ENCODE measurements around the gene ATG2A. TPM values are rescaled to one million over a fixed set of nuclear protein-coding genes. Genes with fewer than 3 reads are reported as not detected.

ATG2A gene
- total and polyA plus RNA-seq, 10 of the 15 experiments (the other 5 are each of a cell fraction or from before 2014, with no cell fraction given): 0.08 to 19.0 (median 4.6) TPM

- H3K27me3 ChIP-seq (replicated peaks in 1 of 2; ENCODE audit: control insufficient read depth in 2 of 2, insufficient read depth in 2 of 2, low read length in 1 of 2): no peaks in the 10 kb centered on the region
- H2AFZ ChIP-seq (ENCODE audit: control insufficient read depth, low read depth, low read length): peak overlapping the region; percentile 96
- H3K27ac ChIP-seq (ENCODE audit: control insufficient read depth, insufficient read depth): peak overlapping the region; percentile 27; the same call in 1 of the 2 replicates
- WGBS (ENCODE audit: insufficient coverage, insufficient replicate concordance, low lambda C conversion rate, missing lambda C conversion rate): 6% methylated on average over 34 of the region's 34 CpGs
- in situ Hi-C loops (cut with MboI) (no loop called here), intact Hi-C loops (cut with micrococcal nuclease; ENCODE audit: unreplicated experiment) (no loop called here)
- no peaks in the 10 kb centered on the region for H3K36me3 ChIP-seq (ENCODE audit: control insufficient read depth in 2 of 2, insufficient read depth in 2 of 2, low read length in 1 of 2)
- ChIA-PET RAD21 (ENCODE audit: unreplicated experiment) (interaction anchor here (0.7 to 4.7 kb wide), 9 partner anchors 9 to 40 kb away, joined by 3 to 61 read pairs (median 4); partner anchors contain the start of gene EHD1), POLR2A (interaction anchor here (0.7 to 19.9 kb wide), 3 partner anchors 10 to 89 kb away, joined by 3 to 620 read pairs (median 19); partner anchors contain the start of gene EHD1), CTCF (interaction anchor here (0.7 to 30.0 kb wide), 11 partner anchors 11 to 187 kb away, joined by 3 to 1208 read pairs (median 3); partner anchors contain the start of genes BATF2, CDC42BPG and EHD1), SMC1A (ENCODE audit: uncharacterized antibody, unreplicated experiment) (interaction anchor here (0.6 to 6.1 kb wide), 7 partner anchors 9 to 40 kb away, joined by 3 to 54 read pairs (median 3); partner anchors contain the start of gene EHD1)
- peak overlapping the region; percentile 69 for H3K4me2 ChIP-seq (ENCODE audit: control insufficient read depth, insufficient read depth)
- ATAC-seq: peak; percentile 97
- H3K4me3 ChIP-seq: 0 out of 2 replicates have a peak overlapping the region, but pooled peaks have one; percentile 3
- DNase-seq (ENCODE audit: low read depth, low spot score): no peak
- FAIRE-seq: peak; percentile 65
- no peaks in the 10 kb centered on the region for H3K79me2 ChIP-seq (ENCODE audit: control insufficient read depth, insufficient read depth, low read length)
- no peaks in the 10 kb centered on the region for H3K9me3 ChIP-seq (replicated peaks; ENCODE audit: control insufficient read depth, insufficient read depth, low read length)
- no TSS peak for BruUV-seq (replicated peaks)
- peaks cover 12% of the 10 kb centered on the region for H3K4me1 ChIP-seq (ENCODE audit: control insufficient read depth, insufficient read depth, low read length)
- 0 out of 2 replicates have a peak overlapping the region, but pooled peaks have one; percentile 18 for H3K9ac ChIP-seq (ENCODE audit: control insufficient read depth, insufficient read depth, low read length)
- no peaks in the 10 kb centered on the region for H4K20me1 ChIP-seq (ENCODE audit: control insufficient read depth, insufficient read depth)
- no peak for TF ChIP-seq MTA3 (IDR thresholded peaks at IDR 0.05; ENCODE audit: borderline replicate concordance, low read length)
- peak; percentile 40 for TF ChIP-seq IKZF1 (conservative IDR thresholded peaks at IDR 0.05)
- peak; percentile 22 to 25; a peak in 2 of 4 replicates for TF ChIP-seq BHLHE40 (IDR thresholded peaks at IDR 0.05; ENCODE audit: borderline replicate concordance in 1 of 2, low read depth in 2 of 2, low read length in 1 of 2)
- peak; percentile 72; the same call in 1 of the 2 replicates for TF ChIP-seq YY1 (IDR thresholded peaks at IDR 0.05; ENCODE audit: low read depth, low read length)
- peak; percentile 64; the same call in 1 of the 2 replicates for TF ChIP-seq SMARCA5 (IDR thresholded peaks at IDR 0.05)
- TF ChIP-seq POU2F2 (IDR thresholded peaks at IDR 0.05; ENCODE audit: borderline replicate concordance, low read depth, low read length): no peak
- peak; percentile 59 for TF ChIP-seq NBN (IDR thresholded peaks at IDR 0.05)
- peak; percentile 74 for TF ChIP-seq KLF5 (IDR thresholded peaks at IDR 0.05; ENCODE audit: partially characterized antibody)
- TF ChIP-seq SP1 (IDR thresholded peaks at IDR 0.05; ENCODE audit: low read depth, low read length): peak; percentile 38
- TF ChIP-seq SMC3 (IDR thresholded peaks at IDR 0.05; ENCODE audit: borderline replicate concordance, low read length): peak; percentile 63; the same call in 1 of the 2 replicates
- TF ChIP-seq BRCA1 (IDR thresholded peaks at IDR 0.05; ENCODE audit: low read depth, low read length): no peak
- 0 out of 2 replicates have a peak, but pooled peaks have one; percentile 35 for TF ChIP-seq ZBTB33 (IDR thresholded peaks at IDR 0.05)
- peak; percentile 81; the same call in 1 of the 2 replicates for TF ChIP-seq RB1 (IDR thresholded peaks at IDR 0.05; ENCODE audit: borderline replicate concordance)
- TF ChIP-seq ZNF207 (IDR thresholded peaks at IDR 0.05; ENCODE audit: borderline replicate concordance): peak; percentile 58; the same call in 1 of the 2 replicates
- TF ChIP-seq TCF12 (IDR thresholded peaks at IDR 0.05; ENCODE audit: low read depth, low read length): no peak
- TF ChIP-seq MEF2B (IDR thresholded peaks at IDR 0.05; ENCODE audit: partially characterized antibody, poor library complexity, severe bottlenecking): no peak
- 0 out of 2 replicates have a peak, but pooled peaks have one; percentile 16 for TF ChIP-seq LARP7 (IDR thresholded peaks at IDR 0.05)
- TF ChIP-seq NKRF (conservative IDR thresholded peaks at IDR 0.05): no peak
- peak; percentile 42 for TF ChIP-seq RAD21 (IDR thresholded peaks at IDR 0.05; ENCODE audit: insufficient read depth, low read depth, low read length)
These were observed 29.1 kb downstream of the ATG2A start for GRCh38 chr11:64887757-64888405.
